Panc1 (cell line): ENCODE data around the gene TBCD.

Experiments used
- CTCF ChIP-seq: fragments of 450-650 bp; IDR thresholded peaks from 2 replicates; pipeline ENCODE4 v1.5.1; 2017; ENCODE audit warnings: mild to moderate bottlenecking
- POLR2AphosphoS5 ChIP-seq: IDR thresholded peaks from 2 replicates; pipeline ENCODE4 v1.6.1; 2012; ENCODE audit warnings: mild to moderate bottlenecking, low read depth, low read length, moderate library complexity
- REST ChIP-seq, 2 experiments: IDR thresholded peaks; 2 replicates each; pipeline ENCODE4 v1.6.1; 2011 to 2012; ENCODE audit warnings: low read depth in 2 of 2, control low read depth in 1 of 2, low read length in 1 of 2, mild to moderate bottlenecking in 1 of 2, moderate library complexity in 1 of 2; ENCODE audit not compliant: insufficient read depth in 1 of 2
- SIN3A ChIP-seq: IDR thresholded peaks from 2 replicates; pipeline ENCODE4 v1.6.1; 2012; ENCODE audit warnings: low read depth, mild to moderate bottlenecking, low read length, moderate library complexity, borderline replicate concordance; ENCODE audit not compliant: insufficient read depth

DNA sequence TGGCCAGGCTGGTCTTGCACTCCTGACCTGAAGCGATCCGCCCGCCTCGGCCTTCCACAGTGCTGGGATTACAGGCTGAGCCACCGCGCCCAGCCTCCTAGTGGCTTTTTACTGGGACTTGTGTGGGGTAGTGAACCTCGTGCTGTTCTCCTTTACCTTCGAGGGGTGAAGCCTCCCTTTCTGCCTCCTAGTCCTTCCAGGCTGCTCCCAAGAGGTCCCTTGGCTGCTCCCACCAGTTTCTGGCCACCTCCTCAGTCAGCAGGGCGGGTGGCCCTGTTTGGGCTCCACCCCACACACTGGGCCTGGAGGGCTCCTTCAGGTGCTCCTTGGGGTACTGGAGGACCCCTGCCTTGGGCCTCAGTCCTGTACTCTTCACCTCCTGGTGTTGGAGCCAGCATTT, 158.9 kb downstream of the TBCD start:
- TF ChIP-seq CTCF, result no peak
- no peak for TF ChIP-seq SIN3A
- TF ChIP-seq REST (IDR thresholded peaks at IDR 0.05; ENCODE audit: insufficient read depth in 1 of 2, low read depth in 2 of 2, low read length in 1 of 2), result no peak
- TF ChIP-seq POLR2AphosphoS5, result no peak
